GM12873 (cell line): ENCODE measurements around the gene PYCARD.

ENCODE experiments used
- CTCF ChIP-seq: IDR thresholded peaks from 2 replicates; pipeline ENCODE4 v1.5.1; 2012; ENCODE audit warnings: low read depth, mild to moderate bottlenecking, moderate library complexity, low read length, control low read depth; ENCODE audit not compliant: insufficient read depth; ENCODE audit errors: missing control alignments

Gene PYCARD

GRCh38 chr16:31199430-31200041 is 3.0 kb downstream of the PYCARD start:
- TF ChIP-seq CTCF = no peak

- no peak for TF ChIP-seq CTCF
Measured at GRCh38 chr16:31198207-31198882, 4.2 kb downstream of the PYCARD start.

GRCh38 chr16:31196324-31197088 is 6.1 kb downstream of the PYCARD start:
- no peak for TF ChIP-seq CTCF

GRCh38 chr16:31194898-31195297 is 7.7 kb downstream of the PYCARD start:
- no peak for TF ChIP-seq CTCF

GRCh38 chr16:31193874-31194273 is 8.7 kb downstream of the PYCARD start:
- TF ChIP-seq CTCF = no peak

- TF ChIP-seq CTCF = no peak
Measured at GRCh38 chr16:31192856-31193642, 9.5 kb downstream of the PYCARD start.
